ENCODE data around the gene VAC14.

Gene VAC14

DNA sequence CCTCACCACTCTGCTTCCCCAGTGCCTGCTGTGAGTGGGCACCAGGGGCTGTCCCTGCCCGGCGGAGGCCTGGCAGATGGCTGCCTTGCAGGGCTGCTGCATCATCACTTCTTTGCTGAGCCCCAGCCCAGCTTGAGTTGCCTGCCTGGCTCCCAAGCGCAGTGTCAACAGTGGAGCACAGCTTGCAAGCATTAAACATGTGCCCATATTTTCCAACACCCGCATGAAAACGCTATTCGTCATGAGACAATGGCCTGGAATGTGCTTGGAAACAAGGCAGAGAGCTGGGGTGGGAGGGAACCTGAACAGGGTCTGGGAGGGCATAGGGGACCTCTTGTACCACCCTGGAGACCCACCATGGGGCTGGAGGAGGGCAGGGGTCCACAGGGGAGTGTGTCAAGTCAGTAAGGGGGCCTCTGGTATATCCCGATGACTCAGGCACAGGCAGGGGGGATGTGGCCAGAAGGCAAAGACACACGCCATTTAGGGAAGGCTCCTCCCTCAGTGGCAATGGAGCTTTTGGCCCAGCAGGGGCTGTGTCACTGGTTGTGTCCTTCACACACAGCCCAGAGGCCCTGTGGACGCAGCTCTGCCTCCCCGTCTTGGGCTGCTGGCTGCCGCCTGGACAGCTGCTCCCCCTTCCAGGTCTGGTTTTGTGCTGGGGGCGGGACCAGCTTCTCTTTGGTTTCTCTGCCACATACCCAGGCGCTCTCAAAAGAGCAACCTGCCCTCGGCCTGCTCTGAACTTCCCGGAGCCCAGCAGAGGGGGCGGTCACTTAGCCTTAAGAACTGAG, 97.7 kb downstream of the VAC14 start:
- DNase-seq, result peak; percentile 95

- DNase-seq, result no peak
Measured at GRCh38 chr16:70702624-70703023, 98.3 kb downstream of the VAC14 start.

DNA sequence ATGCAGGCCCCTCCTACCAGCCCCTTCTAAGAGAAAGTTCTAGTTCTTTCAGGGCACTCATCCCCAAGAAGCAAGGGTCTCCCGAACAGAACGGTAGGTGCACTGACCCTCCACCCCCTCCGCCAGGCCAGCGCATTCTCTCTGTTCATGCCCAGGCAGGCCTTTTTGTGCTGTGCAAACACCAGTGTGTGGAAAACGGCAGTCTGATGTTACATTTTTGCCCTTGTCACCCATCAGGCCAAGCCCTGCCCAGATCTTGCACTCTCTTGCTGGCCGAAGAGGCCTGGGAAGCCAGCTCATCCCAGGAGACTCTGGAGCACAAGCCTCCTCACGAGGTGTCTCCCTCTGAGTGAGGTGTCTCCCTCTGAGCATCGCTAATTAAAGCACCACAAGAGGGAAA, 99.0 kb downstream of the VAC14 start:
- DNase-seq, result no peak

DNA sequence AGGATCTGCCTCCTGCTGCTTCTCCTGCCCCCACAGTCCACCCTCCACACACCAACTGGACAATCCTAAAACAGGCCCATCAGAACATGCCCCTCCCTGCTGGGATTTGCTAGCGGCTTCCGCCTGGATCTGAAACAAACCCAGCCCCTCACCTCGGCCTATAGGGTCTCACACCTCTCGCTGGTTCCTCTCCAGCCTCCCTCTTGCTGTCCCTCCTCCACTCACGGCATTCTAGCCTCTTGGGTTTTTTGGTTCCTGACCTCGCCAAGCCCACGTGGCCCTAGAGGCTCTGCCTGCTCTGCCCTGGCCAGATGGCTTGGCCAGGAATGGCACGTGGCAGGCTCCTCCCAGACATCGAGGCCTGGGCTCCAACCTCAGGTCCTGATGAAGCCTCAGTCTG, 99.4 kb downstream of the VAC14 start:
- no peak for DNase-seq

- DNase-seq, result no peak
Measured at GRCh38 chr16:70701036-70701435, 99.9 kb downstream of the VAC14 start.

DNA sequence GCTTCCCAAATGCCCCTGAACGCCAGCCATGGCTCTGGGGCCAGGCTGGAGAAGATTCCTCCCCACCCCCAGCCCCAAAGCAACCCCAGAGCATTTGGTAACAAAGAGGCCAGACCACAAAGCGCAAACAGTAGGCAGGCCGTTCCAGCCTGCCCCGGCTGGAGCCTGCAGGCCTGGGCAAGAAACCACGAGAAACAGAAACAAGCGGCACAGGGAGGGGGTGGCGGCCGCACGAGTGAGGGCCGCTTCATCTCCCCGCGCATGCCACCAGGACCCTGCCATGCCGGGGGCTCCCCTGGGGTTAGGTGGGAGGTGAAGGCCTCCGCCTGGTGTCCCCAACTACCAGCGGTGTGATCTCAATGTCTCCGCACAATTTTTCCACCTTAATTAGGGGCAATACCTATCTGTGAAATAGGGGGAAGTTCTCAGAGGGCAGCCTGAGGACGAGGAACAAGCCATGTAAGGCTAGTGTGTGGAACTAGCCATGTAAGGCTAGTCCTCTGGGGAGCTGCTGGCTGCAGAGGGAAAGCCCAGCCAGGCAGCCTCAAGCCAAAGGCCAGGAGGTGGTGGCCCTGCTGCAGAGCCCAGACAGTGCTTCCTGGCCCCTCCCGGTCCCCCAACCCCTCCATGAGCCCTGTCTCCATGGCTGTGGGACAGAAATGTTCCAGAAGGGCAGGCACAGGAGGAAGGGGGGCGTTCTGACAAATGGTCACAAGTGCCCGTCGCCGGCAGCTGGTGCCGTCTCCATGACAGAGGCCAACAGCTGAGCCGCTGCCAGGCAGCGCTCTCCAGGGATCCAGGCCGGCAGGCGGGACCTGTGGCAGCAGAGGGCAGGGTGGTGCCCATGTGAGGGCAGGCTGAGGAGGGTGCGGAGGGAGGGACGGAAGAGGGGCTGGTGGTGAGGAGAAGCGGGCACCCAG, 100.6 kb downstream of the VAC14 start:
- DNase-seq, result no peak

DNA sequence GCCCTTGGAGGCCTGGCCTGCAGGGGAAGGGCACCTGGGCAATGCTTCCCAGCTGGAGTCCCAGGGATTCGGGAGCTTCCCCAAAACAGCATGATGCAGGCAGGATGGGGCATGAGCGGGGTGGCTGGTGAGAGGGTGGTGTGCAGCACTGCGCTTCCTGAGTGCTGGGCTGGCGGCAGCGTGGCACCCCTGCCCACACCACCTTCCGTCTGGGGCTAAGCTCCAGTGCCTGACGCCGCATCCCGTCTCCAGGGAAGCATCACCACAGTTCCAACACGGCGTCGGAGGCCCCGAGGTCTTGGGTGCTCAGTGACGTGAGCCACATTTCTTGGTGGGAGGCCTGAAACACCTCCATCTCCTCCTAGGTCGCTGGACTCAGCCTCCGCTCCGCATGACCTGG, 101.3 kb downstream of the VAC14 start:
- no peak for DNase-seq

GRCh38 chr16:70698901-70699300, 102.1 kb downstream of the VAC14 start:
- no peak for DNase-seq

- no peak for DNase-seq
Measured at GRCh38 chr16:70697594-70698170, 103.3 kb downstream of the VAC14 start.

- peak; percentile 87 for DNase-seq
Measured at GRCh38 chr16:70696952-70697593, 103.9 kb downstream of the VAC14 start.

GRCh38 chr16:70696355-70696754, 104.6 kb downstream of the VAC14 start:
- DNase-seq, result no peak

DNA sequence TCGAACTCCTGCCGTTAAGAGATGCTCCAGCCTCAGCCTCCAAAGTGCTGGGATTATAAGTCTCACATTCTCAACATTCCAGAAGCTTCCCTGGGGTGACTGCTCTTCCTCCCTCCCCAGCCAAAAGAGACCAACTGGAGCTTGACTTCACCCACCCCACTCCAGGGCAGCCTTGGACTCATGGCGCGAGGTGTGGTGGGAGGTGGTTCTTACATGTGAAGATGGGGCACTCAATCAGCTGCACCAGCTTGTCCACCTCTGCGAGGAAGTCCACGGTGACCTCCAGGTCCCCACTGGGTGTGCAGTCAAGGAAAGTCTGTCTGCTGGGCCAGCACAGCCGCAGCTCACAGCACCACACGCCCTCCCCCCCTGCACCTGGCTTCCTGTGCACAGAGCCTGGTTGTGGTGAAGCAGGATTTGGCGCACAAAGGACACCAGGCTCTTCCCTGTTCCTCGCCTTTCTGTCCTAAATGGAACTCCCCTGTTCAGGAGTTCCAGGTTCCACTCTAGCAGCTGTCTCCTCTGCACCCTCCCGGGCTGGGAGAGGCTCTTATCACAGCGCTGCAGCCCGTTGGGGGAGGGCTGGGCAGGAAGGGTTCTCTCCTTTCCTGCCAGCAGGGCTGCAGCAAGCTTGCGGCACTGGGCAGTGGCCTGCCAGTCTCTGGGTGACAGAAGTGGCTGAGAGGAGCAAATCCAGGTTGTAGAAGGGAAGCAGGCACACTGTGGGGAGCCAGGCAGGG, 105.5 kb downstream of the VAC14 start:
- DNase-seq, result peak; percentile 76

DNA sequence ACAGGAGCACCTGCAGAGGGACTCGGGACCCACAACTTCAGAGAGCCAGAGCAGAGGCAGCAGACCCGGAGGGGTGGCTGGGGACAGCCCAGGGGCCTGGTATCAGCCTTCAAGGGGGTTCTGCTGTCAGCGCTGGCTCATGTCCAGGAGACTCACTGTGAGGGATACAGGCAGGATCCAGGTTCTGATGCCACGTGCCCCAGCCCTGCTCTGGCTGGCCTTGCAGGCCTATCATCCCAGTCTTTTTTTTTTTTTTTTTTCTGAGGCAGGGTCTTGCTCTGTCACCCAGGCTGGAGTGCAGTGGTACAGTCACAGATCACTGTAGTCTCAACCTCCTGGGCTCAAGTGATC, 106.1 kb downstream of the VAC14 start:
- no peak for DNase-seq

DNA sequence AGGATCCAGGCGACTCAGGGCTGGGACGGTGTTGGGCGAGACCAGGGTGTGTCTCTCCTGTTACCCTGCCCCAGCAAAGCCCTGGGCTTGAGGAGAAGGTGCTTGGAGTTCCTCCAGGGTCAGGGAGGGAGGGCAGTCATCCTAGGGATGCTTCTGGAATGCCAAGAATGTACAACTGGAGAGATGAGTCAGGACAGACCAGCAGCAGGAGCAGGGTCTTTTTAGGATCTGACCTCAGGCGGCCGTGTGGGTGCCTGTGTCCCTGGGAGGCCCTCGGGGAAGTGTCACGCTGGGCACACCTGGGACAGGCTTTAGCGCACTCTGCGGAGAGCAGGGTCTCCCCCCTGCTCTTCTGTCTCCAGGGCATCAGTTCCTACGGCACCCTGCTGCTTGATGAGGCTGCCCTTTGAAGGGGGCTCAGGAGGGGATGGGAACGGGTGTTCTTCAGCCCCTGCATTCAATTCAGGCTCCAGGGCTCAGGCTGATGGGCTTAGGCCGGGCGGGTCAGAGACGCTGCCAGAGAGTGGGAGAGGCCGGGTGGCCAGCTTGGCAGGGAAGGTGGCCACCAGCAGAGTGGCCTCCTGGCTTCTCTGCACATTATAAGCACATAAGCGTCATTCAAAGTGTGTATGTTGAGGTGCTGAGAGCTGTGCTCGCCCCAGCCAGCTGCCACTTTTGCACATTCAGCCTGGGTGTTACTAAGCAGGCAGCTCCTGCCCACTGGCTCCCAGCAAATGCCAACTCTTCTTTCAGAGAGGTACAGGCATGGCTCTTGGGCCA, 106.7 kb downstream of the VAC14 start:
- peak; percentile 98 for DNase-seq

DNA sequence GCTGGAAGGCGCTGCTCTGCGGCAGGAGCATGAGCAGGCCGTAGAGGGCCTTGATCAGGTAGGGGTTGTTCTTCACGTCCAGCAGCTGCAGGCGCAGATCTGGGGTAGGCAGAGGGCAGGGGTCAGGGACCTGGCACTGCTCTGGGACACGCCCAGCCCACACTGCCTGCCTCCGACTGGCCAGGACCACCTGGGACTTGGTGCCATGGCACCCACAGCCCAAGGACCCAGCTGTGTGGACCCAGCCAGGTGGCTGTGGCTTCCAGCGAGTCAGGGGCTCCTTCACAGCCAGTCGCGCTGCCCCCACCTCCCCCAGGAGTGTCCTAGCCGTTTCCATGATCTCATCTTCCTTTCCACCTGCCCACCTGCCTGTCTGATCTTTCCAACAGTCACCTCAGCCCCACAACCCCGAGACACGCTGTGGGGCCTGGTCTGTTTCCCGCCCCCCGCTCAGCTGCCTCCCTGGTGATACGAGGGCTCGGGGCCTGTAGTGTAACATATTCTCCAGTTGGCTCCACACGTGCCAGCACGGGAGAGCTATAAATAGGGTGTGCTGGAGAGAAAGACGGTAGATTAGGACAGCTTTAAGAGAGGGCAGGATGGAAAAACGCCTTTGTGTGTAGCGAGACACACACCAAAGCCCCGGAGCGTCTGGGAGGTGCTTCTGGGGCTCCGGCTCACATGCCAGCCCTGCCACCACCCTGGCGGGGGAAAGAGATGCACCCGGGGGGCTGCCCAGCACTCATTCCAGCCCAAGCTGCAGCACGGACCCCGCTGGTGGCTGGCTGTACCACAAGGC, 107.9 kb downstream of the VAC14 start:
- no peak for DNase-seq

- DNase-seq, result no peak
Measured at GRCh38 chr16:70692130-70692872, 108.7 kb downstream of the VAC14 start.

DNA sequence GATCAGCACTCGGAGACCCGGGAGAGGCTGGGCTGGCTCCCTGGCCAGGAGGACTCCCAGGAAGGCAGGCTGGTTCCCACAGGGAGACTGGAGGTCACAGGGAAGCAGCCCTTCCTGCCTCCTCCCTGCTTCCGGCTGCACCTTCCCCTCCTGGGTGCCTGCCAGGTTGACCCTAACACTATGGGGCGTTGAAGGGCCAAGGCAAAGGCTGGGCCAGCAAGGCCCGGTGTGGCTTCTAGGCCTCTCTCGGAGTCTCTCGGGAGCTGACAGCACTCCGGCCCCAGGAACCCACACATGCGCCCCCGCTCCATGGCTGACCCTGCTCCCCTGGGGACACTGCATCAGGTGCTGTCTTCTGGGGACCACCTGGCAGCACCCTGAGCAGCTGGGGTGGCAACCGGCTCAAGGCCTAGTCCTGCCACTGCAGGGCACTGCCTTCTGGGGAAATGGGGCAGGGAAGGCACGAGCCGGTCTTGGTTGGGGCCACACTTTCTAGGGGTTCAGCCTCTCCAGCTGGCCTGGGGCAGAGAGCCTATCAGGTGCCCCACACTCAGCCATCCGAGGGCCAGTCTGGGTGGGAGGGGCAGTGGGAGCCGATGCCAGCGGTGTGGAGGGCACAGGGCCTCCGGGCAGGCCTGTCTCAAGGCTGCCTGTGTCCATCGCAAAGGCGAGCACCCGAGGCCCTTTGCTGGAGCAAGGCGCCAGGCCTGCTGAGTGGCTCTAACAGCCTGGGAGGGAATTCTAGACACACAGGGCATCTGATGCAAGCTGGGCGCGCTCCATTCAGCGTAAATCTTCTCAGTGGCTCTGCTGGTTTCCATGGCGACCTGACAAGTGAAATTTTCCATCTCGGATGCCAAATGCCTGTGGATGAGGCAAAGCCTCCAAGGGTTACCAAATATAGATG, 109.5 kb downstream of the VAC14 start:
- no peak for DNase-seq

DNA sequence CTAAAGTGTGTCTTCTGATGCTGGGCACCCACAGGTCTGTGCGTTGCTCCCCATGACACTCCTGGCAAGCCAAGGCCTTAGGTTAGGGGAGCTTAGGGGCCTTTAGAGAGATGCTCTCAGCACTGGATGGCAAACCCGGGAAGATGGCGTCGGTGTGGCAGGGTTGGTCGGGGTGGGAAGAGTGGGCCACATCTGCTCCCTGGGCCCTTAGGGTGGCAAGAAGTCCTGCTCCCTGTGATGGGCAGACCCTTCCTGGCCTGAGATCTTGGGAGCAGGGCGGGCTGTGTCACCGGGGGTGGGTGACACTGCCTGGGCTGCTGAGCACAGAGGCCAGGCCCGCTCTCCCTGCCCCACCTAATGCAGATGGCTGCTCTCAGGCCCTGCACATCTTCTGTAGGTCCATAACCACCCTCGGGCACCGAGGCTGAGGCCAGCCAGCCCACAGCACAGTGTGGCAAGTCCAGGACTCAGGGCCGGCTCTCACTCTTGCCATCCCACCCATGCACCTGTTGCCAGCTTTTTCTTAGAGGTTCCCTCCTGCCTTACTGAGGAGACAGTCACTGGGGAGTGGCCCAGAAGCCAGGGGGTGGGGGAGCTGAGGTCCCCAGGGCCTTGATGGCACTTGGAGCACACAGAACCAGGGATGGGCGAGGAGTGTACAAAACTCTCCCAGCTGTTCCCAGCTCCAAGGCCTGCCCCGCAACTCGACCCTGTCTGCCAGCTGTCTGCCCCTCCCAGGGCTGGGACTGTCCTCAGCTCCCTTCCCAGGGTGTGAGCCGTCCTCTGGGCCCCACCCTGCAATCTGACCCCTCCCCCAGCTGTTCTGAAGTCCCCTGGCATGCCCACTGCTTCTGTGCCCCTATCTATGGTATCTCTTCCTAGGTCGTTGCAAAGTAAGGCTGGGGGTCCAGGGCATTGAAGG, 110.7 kb downstream of the VAC14 start:
- DNase-seq, result no peak
